HuH-7.5 (cell line): ENCODE measurements around the gene TAOK1.
A peak's percentile ranks its signal among the peaks of the same experiment; 100 is the strongest.

Experiments
- DNase-seq: peaks from one replicate; pipeline ENCODE4 v3.0.0; 2011; ENCODE audit warnings: low spot score

TAOK1 gene

DNA sequence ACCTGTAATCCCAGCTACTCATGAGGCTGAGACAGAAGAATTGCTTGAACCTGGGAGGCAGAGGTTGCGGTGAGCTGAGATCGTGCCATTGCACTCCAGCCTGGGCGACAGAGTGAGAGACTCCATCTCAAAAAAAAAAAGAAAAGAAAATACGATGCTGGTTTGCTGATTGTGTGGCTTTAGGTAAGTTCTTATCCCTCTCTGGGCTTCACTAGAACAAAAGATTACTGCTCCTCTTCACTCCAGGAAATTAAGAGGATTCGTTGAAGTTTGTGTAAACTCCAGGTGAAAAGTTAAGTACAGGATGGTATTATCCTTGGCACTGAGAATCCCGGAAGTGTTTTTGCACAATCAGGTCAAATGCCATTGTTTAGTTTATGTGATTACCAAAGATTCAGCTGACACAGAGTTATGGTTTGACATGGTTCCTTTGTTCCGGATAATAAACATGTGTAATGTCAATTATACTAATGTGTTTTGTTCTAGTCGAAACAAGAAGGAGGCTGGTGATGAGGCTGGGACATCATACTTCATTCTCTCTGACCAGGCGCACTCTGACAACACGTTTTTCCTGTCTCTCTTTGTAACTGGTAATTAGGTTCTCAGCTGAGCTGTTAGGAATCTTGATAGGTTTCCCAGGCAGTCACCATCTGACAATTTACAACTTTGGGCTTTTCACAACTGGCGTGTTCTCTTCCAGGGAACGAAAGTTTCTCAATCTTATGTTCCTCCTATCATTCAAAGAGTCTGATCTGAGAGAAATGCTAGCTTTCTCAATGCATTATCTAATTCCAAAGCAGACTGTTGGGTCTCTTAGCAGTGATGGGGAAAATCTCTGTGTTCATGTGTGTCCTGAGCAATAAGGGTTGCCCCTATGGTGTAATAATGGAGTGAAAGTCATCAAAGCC is 10.8 kb upstream of the TAOK1 start:
- DNase-seq = no peak

- no peak for DNase-seq
These were observed 6.5 kb upstream of the TAOK1 start for GRCh38 chr17:29383686-29384085.

GRCh38 chr17:29384901-29385300 is 5.3 kb upstream of the TAOK1 start:
- DNase-seq = no peak

DNA sequence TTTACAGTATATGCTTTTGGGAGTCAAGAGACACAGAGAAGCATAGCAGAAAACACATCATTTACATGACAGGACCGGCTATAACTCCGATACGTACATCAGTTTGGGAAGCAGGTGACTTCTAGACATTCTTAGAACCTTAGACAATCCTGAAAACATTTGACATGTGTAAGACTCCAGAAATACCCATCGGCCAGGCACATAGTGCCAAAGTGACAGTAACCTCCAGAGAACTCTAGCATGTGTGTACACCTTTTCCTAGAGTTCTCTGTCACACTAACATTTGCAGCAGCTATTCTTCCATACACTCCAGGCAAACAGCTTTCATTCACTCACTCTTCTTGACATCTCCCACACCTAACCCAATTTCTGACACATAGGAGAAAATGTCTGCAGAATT is 3.4 kb upstream of the TAOK1 start:
- DNase-seq = no peak

GRCh38 chr17:29388937-29389336 is 1.2 kb upstream of the TAOK1 start:
- no peak for DNase-seq

- DNase-seq = peak; percentile 35
These were observed 878 bp downstream of the TAOK1 start for GRCh38 chr17:29390851-29391631.

- no peak for DNase-seq
These were observed 3.3 kb downstream of the TAOK1 start for GRCh38 chr17:29393436-29393835.

DNA sequence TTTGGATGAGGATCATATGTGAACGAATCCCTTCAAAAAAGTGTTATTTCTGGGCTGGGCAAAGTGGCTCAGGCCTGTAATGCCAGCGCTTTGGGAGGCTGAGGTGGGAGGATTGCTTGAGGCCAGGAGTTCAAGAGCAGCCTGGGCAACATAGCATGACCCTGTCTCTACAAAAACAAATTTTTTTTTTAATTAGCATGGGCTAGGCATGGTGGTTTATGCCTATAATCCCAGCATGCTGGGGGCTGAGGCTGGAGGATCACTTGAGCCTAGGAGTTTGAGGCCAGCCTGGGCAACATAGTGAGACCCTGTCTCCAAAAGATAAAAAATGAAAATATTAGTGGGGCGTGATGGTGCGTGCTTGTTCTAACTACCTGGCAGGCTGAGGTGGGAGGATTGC is 4.6 kb downstream of the TAOK1 start:
- DNase-seq = no peak

DNA sequence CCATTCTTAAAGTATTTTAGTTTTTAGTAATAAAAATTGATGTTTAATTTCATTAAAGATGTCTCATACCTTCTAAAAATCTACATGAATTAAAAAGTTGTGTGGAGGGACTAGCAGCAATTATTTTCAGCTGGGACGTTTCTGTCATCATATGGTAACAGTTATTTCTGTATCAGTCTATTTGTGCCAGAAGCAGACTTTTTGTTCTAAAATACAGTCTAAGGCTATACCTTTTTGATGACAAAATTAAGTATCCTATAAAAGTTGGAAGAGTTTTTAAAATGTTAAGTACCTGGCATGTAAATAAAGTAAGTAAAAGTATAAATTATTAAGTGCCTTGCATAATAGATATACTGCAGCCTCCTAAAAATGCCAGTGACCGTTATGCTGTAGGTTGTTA is 5.9 kb downstream of the TAOK1 start:
- DNase-seq = no peak

- no peak for DNase-seq
These were observed 9.5 kb downstream of the TAOK1 start for GRCh38 chr17:29399634-29400033.

DNA sequence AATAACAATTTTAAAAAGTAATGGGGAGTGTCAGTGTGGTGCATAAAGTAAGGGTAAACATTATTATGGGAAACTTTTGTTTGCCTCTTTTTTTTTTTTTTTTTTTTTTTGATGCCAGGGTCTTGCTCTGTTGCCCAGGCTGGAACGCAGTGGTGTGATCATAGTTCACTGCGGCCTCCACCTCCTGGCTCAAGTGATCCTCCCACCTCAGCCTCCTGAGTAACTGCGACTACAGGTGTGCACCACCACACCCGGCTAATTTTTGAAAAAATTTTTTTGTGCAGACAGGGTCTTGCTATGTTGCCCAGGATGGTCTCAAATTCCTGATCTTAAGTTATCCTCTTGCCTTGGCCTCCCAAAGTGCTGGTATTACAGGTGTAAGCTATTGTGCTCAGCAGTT is 10.7 kb downstream of the TAOK1 start:
- DNase-seq = no peak

DNA sequence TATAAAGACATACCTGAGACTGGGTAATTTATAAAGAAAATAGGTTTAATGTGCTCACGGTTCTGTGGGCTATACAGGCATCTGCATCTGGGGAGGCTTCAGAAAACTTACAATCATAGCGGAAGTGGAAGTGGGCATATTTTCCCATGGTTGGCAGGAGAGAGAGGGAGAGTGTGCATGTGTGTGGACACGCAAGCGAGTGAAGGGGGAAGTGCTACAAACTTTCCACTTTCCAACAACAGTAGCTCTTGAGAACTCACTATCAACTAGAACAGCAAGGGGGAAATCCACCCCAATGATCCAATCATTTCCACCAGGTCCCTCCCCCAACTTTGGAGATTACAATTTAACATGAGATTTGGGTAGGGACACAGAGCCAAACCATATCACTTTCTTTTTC is 11.1 kb downstream of the TAOK1 start:
- no peak for DNase-seq

- no peak for DNase-seq
These were observed 17.7 kb downstream of the TAOK1 start for GRCh38 chr17:29407856-29408255.

DNA sequence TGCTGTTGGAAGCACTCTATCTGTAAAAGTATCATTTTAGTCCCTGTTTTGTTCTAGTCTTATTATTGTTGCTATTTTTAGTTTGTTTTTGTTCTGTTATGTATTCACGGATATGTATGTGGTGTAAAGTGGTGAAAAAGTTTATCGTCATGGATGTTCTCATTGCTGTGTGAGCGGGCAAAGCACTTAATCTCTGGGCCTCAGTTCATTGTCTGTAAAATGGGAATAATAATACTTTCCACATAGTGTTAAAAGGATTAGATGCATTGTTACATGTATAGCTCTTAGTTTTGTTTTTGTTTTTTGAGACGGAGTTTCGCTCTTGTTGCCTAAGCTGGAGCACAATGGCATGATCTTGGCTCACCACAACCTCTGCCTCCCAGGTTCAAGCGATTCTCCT is 19.8 kb downstream of the TAOK1 start:
- DNase-seq = no peak

GRCh38 chr17:29412780-29413565 is 22.8 kb downstream of the TAOK1 start:
- no peak for DNase-seq

GRCh38 chr17:29420128-29420527 is 30.0 kb downstream of the TAOK1 start:
- DNase-seq = no peak

GRCh38 chr17:29430275-29430674 is 40.1 kb downstream of the TAOK1 start:
- DNase-seq = no peak

DNA sequence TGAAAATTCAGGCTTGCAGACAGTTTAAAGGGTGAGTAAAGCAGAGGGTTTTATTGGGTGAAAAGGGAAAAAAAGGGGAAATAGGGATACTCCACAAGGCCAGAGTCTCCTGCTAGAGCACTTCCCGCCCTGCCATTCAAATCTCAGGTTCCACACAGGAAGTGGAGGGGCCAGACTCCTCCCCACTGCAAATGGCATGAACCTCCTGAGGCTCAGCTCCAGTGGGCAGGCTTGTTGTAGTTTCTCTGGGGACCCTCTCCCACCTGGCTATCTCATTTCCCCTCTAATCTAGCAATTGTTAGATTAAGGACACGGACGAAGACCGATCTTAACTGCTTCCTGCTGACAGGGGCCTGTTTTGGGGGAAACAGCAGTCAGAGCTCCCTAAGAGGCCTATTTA is 43.4 kb downstream of the TAOK1 start:
- no peak for DNase-seq

GRCh38 chr17:29434550-29434949 is 44.4 kb downstream of the TAOK1 start:
- no peak for DNase-seq

- no peak for DNase-seq
These were observed 52.3 kb downstream of the TAOK1 start for GRCh38 chr17:29442451-29442850.

DNA sequence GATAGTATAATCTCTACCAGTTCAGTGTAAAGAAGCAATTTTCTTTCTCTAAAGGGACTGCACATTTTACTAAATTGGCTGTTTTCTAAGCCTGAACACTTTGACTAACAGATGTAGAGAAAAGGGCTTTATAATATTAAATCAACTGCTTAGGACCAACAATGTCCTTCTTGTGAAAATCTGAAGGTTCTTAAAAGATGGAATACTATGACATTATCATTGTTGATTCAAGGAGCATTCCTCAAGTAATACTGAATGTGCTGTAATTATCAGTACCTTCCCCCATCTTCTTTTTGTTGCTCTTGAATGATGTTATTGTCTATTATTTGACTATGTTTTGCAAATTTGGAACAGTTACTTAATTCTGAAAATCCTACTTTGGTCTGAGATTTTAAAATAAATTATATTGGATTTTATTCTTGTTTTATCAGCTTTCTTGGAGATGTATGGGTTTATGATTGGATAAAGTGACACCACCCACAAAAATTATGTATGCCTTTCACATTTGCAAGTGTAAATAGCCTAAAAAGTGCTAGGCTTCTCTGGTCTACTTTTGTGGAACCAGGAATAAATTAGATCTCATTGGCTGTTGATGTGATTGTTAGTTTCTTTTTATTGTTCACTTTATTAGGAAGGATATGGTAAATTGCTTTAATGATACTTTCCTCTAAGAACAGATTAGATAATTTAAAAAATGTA is 53.0 kb downstream of the TAOK1 start:
- DNase-seq = no peak

DNA sequence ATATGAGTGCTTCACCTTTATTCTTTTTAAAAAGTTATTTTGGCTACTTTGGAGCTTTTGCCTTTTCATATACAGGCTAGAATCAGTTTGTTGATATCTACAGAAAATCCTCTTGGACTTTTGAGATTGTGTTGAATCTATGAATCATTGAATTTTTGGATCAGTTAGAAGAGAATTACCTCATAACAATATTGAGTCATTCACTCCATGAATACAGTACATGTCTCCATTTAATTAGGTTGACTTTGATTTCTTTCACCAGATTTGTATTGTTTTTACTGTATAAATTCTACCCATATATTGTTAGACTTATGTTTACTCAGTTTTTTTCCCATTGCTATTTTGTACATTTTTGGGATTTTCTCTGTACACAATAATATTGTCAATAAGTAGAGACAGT is 54.4 kb downstream of the TAOK1 start:
- DNase-seq = no peak
